Panc1 (cell line): Measurements from ENCODE around the gene TBC1D16. TPM values are rescaled to one million over a fixed set of nuclear protein-coding genes. Genes with fewer than 3 reads are reported as not detected.

Source experiments
- ATAC-seq: fragments of 200-7000 bp; cut with Tn5 transposase; 2 replicates; pipeline ENCODE4 v1.9.1; 2020; ENCODE audit warnings: mild to moderate bottlenecking, moderate library complexity
- BruUV-seq: library from RNA; stranded (reverse); fragments of 400-500 nt; replicated peaks from 2 replicates; lab custom pipeline; 2021; lab: Mats Ljungman, UMichigan
- CTCF ChIA-PET: fragments of 300-600 bp; sonication (Branson Sonifier 250); formaldehyde crosslinking; loops from one replicate; lab custom pipeline; 2022; ENCODE audit warnings: antibody characterized with exemption; lab: Charles Lee
- POLR2A ChIA-PET: fragments of 300-600 bp; sonication (Branson Sonifier 250); formaldehyde crosslinking; loops from one replicate; lab custom pipeline; 2022; ENCODE audit warnings: antibody characterized with exemption; lab: Charles Lee
- DNase-seq: peaks from one replicate; pipeline ENCODE4 v3.0.0-alpha.2; 2010; ENCODE audit warnings: low read depth, low spot score
- H3K27ac ChIP-seq: 2 replicates; pipeline ENCODE4 v1.5.1; 2011; ENCODE audit warnings: mild to moderate bottlenecking, low read length, inconsistent platforms
- H3K27me3 ChIP-seq: fragments of 200-500 bp; sonication (Bioruptor generic); 2 replicates; pipeline ENCODE4 v1.6.0; 2014; ENCODE audit warnings: low read length, inconsistent platforms; ENCODE audit not compliant: control insufficient read depth, insufficient read depth
- H3K36me3 ChIP-seq: fragments of 200-500 bp; sonication (Bioruptor generic); 2 replicates; pipeline ENCODE4 v1.5.1; 2014; ENCODE audit warnings: inconsistent platforms, mild to moderate bottlenecking, low read length, moderate library complexity; ENCODE audit not compliant: control insufficient read depth, insufficient read depth
- H3K4me1 ChIP-seq: 2 replicates; pipeline ENCODE4 v1.5.1; 2011; ENCODE audit warnings: inconsistent platforms, mild to moderate bottlenecking, low read length, moderate library complexity; ENCODE audit not compliant: control insufficient read depth, insufficient read depth
- H3K4me3 ChIP-seq, 2 experiments: 2 replicates each; pipeline ENCODE4 v1.5.1; 2011 to 2012; ENCODE audit warnings: low read depth in 2 of 2, low read length in 2 of 2, mild to moderate bottlenecking in 2 of 2, inconsistent platforms in 1 of 2, moderate library complexity in 1 of 2
- H3K9me3 ChIP-seq: fragments of 200-500 bp; sonication (Bioruptor generic); 2 replicates; pipeline ENCODE4 v1.5.1; 2014; ENCODE audit warnings: low read depth, mild to moderate bottlenecking, inconsistent platforms, low read length, moderate library complexity; ENCODE audit not compliant: control insufficient read depth, insufficient read depth
- POLR2AphosphoS5 ChIP-seq: IDR thresholded peaks from 2 replicates; pipeline ENCODE4 v1.6.1; 2012; ENCODE audit warnings: mild to moderate bottlenecking, low read depth, low read length, moderate library complexity
- SIN3A ChIP-seq: IDR thresholded peaks from 2 replicates; pipeline ENCODE4 v1.6.1; 2012; ENCODE audit warnings: low read depth, mild to moderate bottlenecking, low read length, moderate library complexity, borderline replicate concordance; ENCODE audit not compliant: insufficient read depth
- TCF7L2 ChIP-seq: IDR thresholded peaks from 2 replicates; pipeline ENCODE4 v1.6.1; 2011; ENCODE audit warnings: mild to moderate bottlenecking, low read depth, low read length, inconsistent platforms
- in situ Hi-C: cut with HindIII; loops from 2 replicates; pipeline ENCODE4 v1.10.0; 2016; ENCODE audit warnings: low sequenced_read_pairs, low pct_unique_long_range_greater_than_20kb
- intact Hi-C: fragments of 100-400 bp; cut with micrococcal nuclease; formaldehyde crosslinking; loops from one replicate; pipeline ENCODE4 v1.10.0; 2022; ENCODE audit not compliant: unreplicated experiment
- total RNA-seq: library from RNA; stranded (reverse); gene quantifications from one replicate; pipeline ENCODE4 v1.2.1, GENCODE V29; 2021; ENCODE audit not compliant: unreplicated experiment
- TF ChIP-seq, protein P1 (sequence below), 2 experiments: IDR thresholded peaks; 2 replicates each; pipeline ENCODE4 v1.6.1; 2011 to 2012; ENCODE audit warnings: low read depth in 2 of 2, control low read depth in 1 of 2, low read length in 1 of 2, mild to moderate bottlenecking in 1 of 2, moderate library complexity in 1 of 2; ENCODE audit not compliant: insufficient read depth in 1 of 2
- TF ChIP-seq, protein P2 (sequence below): fragments of 450-650 bp; IDR thresholded peaks from 2 replicates; pipeline ENCODE4 v1.5.1; 2017; ENCODE audit warnings: mild to moderate bottlenecking

The TBC1D16 gene
- total RNA-seq, 1 experiment from 2014 or later, result 41.6 TPM

DNA sequence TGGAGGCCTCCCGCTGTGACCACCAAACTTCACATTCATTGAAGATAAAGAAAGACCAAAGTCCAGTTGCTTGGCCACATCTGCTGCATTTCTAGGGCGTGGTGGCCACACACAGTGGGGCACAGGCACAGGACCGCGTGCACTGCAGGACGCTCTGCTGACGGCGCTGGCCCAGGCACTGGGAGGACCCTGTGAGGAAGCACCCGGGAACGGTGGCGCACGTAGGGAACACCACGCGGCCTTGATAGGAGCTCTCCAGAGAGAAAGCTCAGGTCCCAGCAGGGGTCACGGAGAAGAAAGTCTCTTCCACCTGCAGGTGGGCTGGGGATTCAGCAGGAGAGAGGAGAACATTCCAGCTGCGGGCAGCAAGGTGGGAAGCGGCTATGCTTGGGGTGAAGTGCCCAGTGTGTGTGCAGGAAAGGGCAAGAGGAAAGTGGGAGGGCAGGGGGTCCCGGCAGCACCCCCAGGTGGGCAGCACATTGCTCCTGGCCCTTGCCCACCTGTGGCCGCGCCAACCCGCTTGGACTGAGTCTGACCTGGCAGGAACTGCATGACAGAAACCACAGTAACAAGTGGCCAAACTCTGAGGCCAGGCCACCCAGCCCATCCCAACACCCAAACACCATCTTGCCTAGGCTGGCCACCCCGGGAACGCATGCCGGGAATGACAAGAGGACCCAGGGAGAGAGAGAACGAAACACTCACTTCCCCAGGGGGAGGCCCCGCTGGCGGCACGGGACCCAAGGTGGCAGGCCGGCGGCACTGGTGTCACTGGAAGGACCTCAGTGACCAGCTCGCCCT, 32.8 kb downstream of the TBC1D16 start:
- no peak overlapping the region for H3K27ac ChIP-seq
- in situ Hi-C loops (no loop called here), intact Hi-C loops (no loop called here)
- ATAC-seq (no peak), DNase-seq (no peak)
- CTCF ChIA-PET, result no interaction called here
- H3K36me3 ChIP-seq, result no peaks in the 10 kb centered on the region
- no peaks in the 10 kb centered on the region for H3K9me3 ChIP-seq
- H3K27me3 ChIP-seq, result no peaks in the 10 kb centered on the region
- no peak for TF ChIP-seq POLR2AphosphoS5
- TF ChIP-seq SIN3A, result no peak
- TF ChIP-seq, protein P1, sequence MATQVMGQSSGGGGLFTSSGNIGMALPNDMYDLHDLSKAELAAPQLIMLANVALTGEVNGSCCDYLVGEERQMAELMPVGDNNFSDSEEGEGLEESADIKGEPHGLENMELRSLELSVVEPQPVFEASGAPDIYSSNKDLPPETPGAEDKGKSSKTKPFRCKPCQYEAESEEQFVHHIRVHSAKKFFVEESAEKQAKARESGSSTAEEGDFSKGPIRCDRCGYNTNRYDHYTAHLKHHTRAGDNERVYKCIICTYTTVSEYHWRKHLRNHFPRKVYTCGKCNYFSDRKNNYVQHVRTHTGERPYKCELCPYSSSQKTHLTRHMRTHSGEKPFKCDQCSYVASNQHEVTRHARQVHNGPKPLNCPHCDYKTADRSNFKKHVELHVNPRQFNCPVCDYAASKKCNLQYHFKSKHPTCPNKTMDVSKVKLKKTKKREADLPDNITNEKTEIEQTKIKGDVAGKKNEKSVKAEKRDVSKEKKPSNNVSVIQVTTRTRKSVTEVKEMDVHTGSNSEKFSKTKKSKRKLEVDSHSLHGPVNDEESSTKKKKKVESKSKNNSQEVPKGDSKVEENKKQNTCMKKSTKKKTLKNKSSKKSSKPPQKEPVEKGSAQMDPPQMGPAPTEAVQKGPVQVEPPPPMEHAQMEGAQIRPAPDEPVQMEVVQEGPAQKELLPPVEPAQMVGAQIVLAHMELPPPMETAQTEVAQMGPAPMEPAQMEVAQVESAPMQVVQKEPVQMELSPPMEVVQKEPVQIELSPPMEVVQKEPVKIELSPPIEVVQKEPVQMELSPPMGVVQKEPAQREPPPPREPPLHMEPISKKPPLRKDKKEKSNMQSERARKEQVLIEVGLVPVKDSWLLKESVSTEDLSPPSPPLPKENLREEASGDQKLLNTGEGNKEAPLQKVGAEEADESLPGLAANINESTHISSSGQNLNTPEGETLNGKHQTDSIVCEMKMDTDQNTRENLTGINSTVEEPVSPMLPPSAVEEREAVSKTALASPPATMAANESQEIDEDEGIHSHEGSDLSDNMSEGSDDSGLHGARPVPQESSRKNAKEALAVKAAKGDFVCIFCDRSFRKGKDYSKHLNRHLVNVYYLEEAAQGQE (IDR thresholded peaks at IDR 0.05; ENCODE audit: insufficient read depth in 1 of 2, low read depth in 2 of 2, low read length in 1 of 2), result no peak
- TF ChIP-seq, protein P2, sequence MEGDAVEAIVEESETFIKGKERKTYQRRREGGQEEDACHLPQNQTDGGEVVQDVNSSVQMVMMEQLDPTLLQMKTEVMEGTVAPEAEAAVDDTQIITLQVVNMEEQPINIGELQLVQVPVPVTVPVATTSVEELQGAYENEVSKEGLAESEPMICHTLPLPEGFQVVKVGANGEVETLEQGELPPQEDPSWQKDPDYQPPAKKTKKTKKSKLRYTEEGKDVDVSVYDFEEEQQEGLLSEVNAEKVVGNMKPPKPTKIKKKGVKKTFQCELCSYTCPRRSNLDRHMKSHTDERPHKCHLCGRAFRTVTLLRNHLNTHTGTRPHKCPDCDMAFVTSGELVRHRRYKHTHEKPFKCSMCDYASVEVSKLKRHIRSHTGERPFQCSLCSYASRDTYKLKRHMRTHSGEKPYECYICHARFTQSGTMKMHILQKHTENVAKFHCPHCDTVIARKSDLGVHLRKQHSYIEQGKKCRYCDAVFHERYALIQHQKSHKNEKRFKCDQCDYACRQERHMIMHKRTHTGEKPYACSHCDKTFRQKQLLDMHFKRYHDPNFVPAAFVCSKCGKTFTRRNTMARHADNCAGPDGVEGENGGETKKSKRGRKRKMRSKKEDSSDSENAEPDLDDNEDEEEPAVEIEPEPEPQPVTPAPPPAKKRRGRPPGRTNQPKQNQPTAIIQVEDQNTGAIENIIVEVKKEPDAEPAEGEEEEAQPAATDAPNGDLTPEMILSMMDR, result no peak
- no peak for TF ChIP-seq TCF7L2
- H3K4me1 ChIP-seq, result no peaks in the 10 kb centered on the region
- no TSS peak for BruUV-seq
- POLR2A ChIA-PET, result no interaction called here
- no peak overlapping the region for H3K4me3 ChIP-seq

DNA sequence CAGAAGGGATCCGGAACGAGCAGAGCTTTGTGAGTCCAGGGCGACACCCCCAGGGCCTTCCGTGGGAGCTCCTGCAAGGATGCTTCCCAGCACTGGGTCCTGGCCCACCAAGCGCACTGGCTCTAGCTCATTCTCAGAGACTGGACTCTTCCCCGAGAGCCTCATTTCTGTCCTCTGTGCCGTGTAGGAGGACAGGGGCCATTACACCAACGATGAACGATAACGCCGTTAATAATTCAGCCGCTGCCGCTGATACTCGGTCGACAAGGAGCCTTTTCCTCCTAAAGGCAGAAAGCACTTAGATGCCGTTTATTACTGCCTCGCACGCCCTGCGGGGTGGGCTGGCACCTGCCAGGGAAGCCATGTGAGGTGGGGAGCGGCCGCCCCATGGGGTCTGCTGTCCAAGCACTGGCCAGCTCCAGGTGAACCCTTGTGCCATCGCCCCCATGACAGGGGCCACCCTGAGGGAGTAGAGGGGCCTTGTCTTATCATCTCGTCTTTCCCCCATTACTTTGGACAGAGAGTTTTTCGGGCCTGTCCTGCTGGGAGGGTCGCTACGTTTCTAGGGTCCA, 33.5 kb downstream of the TBC1D16 start:
- in situ Hi-C loops (no loop called here), intact Hi-C loops (no loop called here)
- ChIA-PET CTCF (no interaction called here), POLR2A (interaction anchor here (0.6 kb wide), 1 partner anchor 1830 kb away, joined by 6 read pairs; no protein-coding TSS in a partner anchor)
- ATAC-seq (no peak), DNase-seq (no peak)
- Histone ChIP-seq H3K4me1 (0 out of 2 replicates have a peak, but pooled peaks cover 4% of the 10 kb centered on the region), H3K27me3 (no peaks in the 10 kb centered on the region), H3K27ac (no peak overlapping the region), H3K9me3 (no peaks in the 10 kb centered on the region), H3K4me3 (no peak overlapping the region), H3K36me3 (no peaks in the 10 kb centered on the region)
- no TSS peak for BruUV-seq
- TF ChIP-seq, protein P2, result no peak
- no peak for TF ChIP-seq TCF7L2
- TF ChIP-seq, protein P1 (IDR thresholded peaks at IDR 0.05; ENCODE audit: insufficient read depth in 1 of 2, low read depth in 2 of 2, low read length in 1 of 2), result no peak
- no peak for TF ChIP-seq POLR2AphosphoS5
- no peak for TF ChIP-seq SIN3A
